Raji (cell line): Measurements from ENCODE around the gene DDX31.

Experiments
- POLR2A ChIP-seq: IDR thresholded peaks from 2 replicates; pipeline ENCODE4 v1.6.1; 2011; ENCODE audit warnings: low read depth, low read length, control low read depth; ENCODE audit not compliant: insufficient read depth

DDX31 gene

GRCh38 chr9:132596200-132596599, 73.6 kb downstream of the DDX31 start:
- TF ChIP-seq POLR2A, result no peak

DNA sequence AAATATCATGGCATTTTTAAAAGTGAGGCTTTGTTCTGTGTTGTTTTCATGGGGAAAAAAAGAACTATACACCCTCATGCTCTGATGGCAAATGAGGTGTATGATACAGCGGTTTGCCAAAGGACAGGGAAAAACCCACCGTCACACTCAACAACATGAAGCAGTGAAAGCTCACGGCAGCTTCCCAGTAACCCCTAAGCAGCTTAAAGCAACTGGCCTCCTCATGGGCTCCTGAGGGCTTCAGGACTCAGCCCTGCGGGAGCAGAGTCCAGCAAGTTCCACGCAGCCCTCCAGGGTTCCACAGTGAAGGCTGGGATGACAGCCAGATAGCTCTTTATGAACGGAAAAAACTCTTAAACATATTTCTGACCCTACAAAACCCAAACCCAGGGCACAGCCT, 74.5 kb downstream of the DDX31 start:
- no peak for TF ChIP-seq POLR2A

DNA sequence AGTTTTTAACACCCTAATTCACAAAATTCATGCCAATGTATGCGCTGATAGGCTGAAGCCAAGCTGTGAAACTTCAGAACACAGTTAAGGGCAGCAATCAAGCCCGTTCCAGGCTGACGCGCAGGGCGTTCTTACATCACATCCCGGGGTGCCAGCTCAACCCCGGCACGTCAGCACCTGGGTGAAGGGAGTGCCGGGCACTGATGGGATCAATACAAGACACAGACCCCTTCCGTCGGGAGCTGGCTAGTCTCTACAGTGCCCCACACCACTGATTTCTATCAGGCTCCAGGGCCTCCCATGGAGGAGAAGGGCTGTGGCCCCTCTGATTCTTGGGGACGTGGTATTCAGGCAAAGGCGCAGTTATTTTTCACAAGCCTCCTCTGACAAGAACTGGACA, 75.4 kb downstream of the DDX31 start:
- no peak for TF ChIP-seq POLR2A

GRCh38 chr9:132592451-132592850, 77.3 kb downstream of the DDX31 start:
- TF ChIP-seq POLR2A, result no peak

GRCh38 chr9:132591751-132592314, 78.0 kb downstream of the DDX31 start:
- TF ChIP-seq POLR2A, result no peak

DNA sequence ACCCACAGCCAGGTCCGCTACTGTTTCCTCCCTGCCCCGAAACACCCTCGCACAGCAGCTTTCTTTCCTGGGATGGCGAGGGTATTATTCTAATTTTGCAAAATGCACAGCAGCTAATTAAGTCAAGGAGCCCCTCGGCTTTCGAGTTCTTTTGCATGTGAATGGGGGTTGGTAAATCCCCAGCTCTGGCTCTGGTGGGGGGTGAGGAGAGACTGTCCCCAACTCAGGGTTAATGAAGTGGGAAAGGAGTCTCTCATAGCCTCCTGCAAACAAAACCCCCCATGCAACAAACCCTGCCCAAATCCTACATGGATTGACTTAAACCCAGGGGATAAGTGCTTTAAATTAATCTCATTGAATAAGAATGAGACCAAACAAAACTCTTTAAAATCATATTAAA, 78.5 kb downstream of the DDX31 start:
- TF ChIP-seq POLR2A, result no peak

DNA sequence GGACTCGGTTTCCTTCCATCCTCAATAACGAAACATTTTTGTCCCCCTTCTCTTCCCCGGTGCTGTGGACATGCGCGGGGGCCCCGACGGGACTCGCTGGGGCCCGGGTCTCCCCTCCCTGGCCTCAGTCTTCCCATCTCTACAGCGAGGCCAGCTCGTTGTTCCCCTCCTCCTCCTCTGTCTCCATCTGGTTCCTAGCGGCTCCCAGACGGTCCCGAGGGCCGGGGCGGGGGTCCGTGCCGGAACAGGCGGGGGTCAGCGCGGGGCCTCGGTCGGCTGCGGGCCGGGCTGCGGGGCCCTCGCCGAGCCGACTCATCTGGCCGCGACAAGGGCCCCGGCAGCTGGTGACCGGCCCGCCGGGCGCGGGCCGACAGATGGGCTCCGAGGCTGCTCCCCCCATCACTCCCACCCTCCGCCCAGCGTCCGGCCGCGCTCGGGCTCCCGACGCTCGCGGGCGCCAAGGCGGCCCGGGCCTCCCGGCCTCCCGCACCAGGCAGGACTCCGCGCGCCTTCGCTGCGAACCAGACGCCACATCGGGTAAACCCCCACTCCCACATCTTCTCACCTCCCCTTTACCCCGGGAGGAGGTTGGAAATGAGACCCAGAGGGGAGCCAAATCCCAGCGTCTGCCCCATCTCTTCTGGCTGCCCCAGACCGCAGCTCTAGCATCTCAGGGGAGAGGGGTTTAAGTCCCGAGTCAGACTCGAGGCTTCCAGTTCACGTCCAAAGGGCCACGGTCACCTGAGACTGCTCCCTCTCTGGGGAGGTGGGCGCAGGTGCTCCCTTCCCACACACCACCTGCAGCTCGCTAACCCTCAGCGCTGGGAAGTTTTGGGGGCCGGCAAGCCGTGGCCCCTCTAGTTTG, 79.2 kb downstream of the DDX31 start:
- TF ChIP-seq POLR2A, result no peak

GRCh38 chr9:132590037-132590317, 79.8 kb downstream of the DDX31 start:
- no peak for TF ChIP-seq POLR2A

- no peak for TF ChIP-seq POLR2A
Measured at GRCh38 chr9:132589148-132590036, 80.4 kb downstream of the DDX31 start.

GRCh38 chr9:132588501-132589147, 81.2 kb downstream of the DDX31 start:
- no peak for TF ChIP-seq POLR2A

GRCh38 chr9:132588098-132588497, 81.7 kb downstream of the DDX31 start:
- TF ChIP-seq POLR2A, result no peak

DNA sequence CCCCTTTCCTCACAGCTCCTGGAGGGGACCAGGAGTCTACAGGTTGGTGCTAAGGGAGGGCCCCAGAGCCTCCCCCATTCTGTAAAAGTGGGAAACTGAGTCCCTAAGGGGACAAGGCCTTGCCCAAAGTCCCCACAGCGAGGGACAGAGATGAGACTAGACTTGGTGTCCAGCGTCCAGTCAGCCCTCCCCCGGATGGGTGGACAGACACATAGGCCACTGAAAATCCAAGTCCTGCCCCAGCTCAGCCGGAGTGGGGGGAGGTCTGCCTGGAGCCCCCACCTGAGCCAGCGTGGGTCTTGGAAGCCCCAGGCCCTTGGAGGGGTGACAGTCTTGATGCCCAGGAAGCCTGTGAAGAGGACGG, 82.2 kb downstream of the DDX31 start:
- TF ChIP-seq POLR2A, result no peak

DNA sequence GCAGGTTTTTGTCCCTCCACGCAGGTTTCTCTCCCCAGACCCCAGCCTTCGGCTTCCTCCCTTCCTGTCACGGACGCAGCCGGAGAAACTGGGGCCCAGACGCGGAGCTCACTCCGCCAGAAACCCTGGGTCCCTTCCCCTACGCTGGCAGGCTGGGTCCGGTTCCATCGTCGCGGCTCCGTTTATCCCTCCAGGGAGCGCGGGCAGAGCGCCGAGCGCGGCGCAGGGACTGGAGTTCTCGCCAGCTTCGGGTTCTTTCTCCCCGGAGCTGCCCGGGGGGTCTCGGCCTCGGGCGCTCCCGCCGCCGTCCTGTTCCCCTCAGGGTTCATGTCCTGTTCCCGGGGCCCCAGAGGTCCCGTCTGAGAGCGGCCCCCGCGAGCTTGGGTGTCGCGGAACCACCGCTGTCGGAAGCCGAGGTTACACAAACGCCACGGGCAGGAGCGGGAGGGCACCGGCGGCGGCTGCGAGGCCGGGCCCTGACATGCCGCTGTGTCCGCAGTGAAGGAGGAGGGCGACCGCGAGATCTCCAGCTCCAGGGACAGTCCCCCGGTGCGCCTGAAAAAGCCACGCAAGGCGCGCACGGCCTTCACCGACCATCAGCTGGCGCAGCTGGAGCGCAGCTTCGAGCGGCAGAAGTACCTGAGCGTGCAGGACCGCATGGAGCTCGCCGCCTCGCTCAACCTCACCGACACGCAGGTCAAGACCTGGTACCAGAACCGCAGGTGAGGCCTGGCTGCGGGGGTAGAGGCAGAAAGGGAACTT, 82.8 kb downstream of the DDX31 start:
- TF ChIP-seq POLR2A, result no peak

DNA sequence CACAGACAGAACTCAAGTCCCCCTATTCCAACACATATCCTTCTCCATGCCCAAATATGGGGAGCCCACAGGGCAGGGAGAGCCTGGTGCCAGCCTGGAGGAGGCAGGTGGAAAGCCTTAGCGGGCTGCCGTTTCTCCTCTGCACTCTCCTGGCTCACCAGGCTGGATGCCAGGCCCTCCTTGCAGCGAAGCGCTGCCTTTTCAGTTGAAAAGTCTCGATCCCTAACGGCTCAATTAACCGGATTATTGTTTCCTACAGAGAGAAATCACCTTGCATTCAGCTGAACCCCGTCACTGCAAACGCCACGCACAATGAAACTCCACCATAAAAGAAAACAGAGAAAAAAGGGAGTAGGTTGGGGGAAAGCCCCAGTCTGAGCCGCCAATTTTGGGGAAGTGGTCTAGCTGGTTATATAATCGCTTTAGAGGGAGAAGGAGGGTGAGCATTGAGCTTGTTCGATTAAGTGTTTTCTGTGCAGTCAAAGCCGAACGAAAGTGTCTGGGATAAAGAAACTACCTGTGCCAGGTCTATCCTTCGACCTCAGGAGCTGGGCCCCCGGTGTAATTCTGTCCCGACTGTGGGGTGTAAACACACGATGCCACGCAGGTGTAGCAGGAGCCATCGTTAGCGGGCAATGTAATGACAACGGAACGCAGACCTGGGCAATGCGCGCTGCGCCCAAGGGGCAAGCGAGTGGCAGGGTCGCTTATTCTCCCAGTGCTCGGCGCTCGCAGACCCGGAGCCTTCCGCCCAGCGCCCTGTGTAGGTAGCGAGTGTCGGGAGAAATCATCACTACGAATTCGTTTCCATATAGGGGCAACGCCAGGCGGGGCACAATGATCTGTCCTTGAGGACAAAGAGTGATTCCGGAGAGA, 83.6 kb downstream of the DDX31 start:
- TF ChIP-seq POLR2A, result no peak
